Coronary artery (tissue), 2 donors: ENCODE results near the gene TBC1D1.
A peak's percentile ranks its signal among the peaks of the same experiment; 100 is the strongest.

Experiments
- DNase-seq: peaks from one replicate; pipeline ENCODE4 v3.0.0-alpha.2; 2017; ENCODE audit warnings: low spot score
- H3K27ac ChIP-seq, 2 donors: fragments of 200-600 bp; sonication (generic); one replicate each; pipeline ENCODE4 v1.5.1; 2016 to 2019
- H3K4me3 ChIP-seq: fragments of 200-600 bp; sonication (generic); 2 replicates; pipeline ENCODE4 v1.5.1; 2016; ENCODE audit warnings: mild to moderate bottlenecking, moderate library complexity
- TF ChIP-seq, protein P1 (sequence below): fragments of 200-600 bp; sonication (generic); IDR thresholded peaks from one replicate; pipeline ENCODE4 v1.5.1; 2019; ENCODE audit warnings: antibody characterized with exemption

The TBC1D1 gene

DNA sequence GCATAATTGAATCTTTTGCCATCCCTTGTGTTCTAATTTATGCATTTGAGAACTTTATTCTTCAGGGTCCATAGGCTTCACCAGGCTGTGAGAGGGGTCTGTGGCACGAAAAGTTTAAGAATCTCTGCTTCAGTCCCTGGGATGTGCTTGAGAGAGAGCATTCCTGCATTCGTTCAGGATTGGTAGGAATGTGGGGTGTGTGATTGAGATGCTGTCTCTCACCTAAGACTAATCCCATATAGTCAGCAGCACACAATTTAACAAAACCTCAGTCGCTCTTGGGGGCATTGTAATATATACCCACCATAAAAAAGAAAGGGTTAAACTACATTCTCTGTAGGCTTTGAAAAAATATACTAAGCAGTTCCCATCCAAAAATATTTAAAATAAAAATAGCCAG is 111.0 kb downstream of the TBC1D1 start:
- DNase-seq, result no peak
- no peak overlapping the region for H3K27ac ChIP-seq
- no peak overlapping the region for H3K4me3 ChIP-seq
- TF ChIP-seq, protein P1, sequence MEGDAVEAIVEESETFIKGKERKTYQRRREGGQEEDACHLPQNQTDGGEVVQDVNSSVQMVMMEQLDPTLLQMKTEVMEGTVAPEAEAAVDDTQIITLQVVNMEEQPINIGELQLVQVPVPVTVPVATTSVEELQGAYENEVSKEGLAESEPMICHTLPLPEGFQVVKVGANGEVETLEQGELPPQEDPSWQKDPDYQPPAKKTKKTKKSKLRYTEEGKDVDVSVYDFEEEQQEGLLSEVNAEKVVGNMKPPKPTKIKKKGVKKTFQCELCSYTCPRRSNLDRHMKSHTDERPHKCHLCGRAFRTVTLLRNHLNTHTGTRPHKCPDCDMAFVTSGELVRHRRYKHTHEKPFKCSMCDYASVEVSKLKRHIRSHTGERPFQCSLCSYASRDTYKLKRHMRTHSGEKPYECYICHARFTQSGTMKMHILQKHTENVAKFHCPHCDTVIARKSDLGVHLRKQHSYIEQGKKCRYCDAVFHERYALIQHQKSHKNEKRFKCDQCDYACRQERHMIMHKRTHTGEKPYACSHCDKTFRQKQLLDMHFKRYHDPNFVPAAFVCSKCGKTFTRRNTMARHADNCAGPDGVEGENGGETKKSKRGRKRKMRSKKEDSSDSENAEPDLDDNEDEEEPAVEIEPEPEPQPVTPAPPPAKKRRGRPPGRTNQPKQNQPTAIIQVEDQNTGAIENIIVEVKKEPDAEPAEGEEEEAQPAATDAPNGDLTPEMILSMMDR, result no peak

DNA sequence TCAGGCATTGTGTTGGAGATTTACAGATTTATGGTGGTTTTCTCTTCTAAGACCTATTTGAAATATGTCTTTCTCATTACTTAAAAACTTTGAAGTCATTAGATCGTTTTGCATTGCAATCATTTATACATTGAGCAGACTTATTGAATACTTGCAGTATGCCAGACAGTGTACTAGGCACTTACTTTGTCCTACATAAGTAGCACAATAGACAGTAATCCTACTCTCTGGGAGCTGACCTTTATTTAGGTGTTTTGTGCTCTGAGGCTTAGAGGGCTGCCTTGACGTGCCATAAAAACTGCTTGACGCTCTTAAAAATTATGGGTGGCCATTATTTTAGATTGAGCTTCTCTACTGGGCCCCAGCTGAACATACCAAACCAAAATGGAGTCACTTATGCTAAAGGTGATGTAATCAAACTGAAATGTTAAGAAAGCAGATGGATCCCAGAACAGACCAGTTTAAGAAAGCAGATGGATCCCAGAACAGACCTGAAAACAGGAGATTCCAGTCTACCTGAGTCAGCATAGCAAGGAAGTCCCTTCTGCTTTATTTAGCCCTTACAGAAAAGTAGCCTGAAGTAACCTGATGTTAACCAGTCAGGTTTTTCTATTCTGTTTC is 111.7 kb downstream of the TBC1D1 start:
- DNase-seq, result no peak
- H3K27ac ChIP-seq, result no peak overlapping the region
- TF ChIP-seq, protein P1, result no peak
- H3K4me3 ChIP-seq, result no peak overlapping the region

DNA sequence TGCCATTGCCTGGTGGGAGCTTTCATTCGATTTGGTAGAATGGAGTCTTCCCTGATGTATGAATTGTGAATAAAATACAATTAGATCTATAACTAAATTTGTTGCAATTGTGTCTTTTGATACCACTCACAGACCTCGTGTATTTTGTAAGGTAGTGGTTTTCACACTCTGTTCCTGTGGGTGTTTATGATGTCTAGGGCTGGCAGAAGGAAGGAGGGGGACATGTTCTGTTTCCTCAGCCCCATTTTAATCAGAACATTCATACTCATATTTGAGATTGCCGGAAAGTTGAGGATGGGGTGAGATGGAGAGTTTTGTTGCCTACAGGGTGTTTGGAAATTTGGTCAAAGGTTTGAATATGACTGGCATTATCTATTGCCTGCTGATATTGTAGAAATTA is 112.2 kb downstream of the TBC1D1 start:
- H3K27ac ChIP-seq, result no peak overlapping the region
- no peak overlapping the region for H3K4me3 ChIP-seq
- DNase-seq, result no peak
- TF ChIP-seq, protein P1, result no peak

DNA sequence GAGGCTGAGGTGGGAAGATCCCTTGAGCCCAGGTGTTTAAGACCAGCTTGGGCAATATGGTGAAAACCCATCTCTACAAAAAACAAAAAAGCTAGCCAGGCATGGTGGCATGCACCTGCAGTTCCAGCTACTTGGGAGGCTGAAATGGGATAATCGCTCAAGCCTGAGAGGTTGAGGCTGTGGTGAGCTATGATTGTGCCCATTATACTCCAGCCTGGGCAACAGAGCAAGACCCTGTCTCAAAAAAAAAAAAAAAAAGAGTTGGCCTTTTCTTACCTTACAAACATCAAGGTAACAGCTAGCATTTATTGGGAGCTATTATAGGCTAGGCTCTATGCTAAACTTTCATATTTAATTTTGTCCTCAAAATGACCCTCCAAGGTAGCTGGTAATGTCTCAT is 112.7 kb downstream of the TBC1D1 start:
- TF ChIP-seq, protein P1, result no peak
- DNase-seq, result no peak
- H3K4me3 ChIP-seq, result no peak overlapping the region
- peak overlapping the region; percentile 0 to 20 for H3K27ac ChIP-seq

DNA sequence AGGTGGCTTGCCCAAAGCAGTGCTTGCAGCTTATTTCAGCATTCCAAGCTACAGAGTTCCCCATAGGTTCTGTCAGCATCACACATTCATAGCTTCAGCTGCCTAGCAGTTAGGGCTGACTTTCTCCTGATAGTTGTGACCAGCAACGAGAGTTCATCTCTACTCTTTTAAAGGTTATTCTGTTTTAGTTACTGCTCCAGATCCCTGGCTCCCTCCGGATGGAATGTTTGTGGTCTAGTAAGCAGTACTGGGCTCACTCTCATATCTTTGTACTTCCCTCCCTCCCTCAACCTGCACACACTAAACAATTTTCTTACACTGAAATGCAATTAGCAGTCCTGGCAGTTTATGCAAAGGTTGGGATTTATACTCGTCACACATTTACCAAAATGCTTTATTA is 113.2 kb downstream of the TBC1D1 start:
- TF ChIP-seq, protein P1, result no peak
- no peak for DNase-seq
- no peak overlapping the region for H3K4me3 ChIP-seq
- H3K27ac ChIP-seq, result peak overlapping the region; percentile 0 to 20

DNA sequence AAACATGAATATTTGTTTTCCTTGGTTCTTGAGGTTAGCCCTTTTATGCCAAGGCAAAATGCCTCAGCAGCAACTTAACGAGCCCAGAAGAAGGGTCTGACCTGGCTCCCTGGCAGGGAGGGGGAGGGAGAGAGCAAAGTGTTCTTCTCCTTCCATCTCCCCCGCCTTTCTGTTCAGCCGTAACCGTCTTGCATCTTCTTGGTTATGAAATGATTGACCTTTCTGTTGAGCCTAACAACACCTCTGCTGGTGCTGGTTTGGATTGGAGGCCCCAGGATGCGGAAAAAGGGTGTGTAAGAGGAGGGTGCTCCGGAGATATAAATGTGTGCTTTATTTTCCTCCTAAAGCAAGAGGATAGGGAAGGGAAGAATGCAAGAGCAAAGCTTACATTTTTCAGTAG is 114.0 kb downstream of the TBC1D1 start:
- DNase-seq, result no peak
- H3K27ac ChIP-seq, result peak overlapping the region; percentile 48 to 49

DNA sequence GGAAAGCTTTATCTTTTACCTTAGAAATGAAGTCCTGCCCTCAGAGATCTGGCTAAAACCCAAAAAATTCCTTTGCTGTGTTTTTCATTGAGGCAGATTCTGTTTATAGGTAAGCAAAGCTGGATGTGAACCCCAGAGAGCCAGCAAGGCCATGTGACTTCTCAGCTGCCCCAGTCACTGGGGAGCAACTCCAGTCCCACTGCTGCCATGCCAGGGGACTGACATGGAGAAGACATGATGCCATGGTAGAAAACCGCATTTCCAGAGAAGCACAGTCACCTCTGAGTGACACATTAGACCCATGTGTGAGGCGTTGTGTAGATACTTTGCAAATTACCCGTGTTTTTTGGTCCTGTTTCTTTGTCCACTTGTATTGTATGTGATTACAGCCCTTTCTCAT is 114.8 kb downstream of the TBC1D1 start:
- Histone ChIP-seq H3K27ac (peak overlapping the region; percentile 48 to 49), H3K4me3 (no peak overlapping the region)
- TF ChIP-seq, protein P1, result no peak
- DNase-seq, result no peak

More for the DNA sequence above, 114.0 kb downstream of the TBC1D1 start:
- no peak overlapping the region for H3K4me3 ChIP-seq
- TF ChIP-seq, protein P1, result no peak
